ENCODE results near the gene SMIM33.
"Not testable (repeated sequence)": the region's sequence is repeated elsewhere in the genome, so short reads cannot be mapped to it uniquely, and the experiment has no call there.

The SMIM33 gene

GRCh38 chr5:139457653-139458306 lies 13.0 kb upstream of the SMIM33 start:
- DNase-seq, result no peak

- DNase-seq, result peak; percentile 78
Measured at GRCh38 chr5:139458580-139459407, 12.0 kb upstream of the SMIM33 start.

- peak; percentile 53 for DNase-seq
Measured at GRCh38 chr5:139459451-139459934, 11.3 kb upstream of the SMIM33 start.

GRCh38 chr5:139460455-139460854 lies 10.3 kb upstream of the SMIM33 start:
- no peak for DNase-seq

- no peak for DNase-seq
Measured at GRCh38 chr5:139461176-139461575, 9.6 kb upstream of the SMIM33 start.

GRCh38 chr5:139461698-139462097 lies 9.1 kb upstream of the SMIM33 start:
- DNase-seq, result no peak

GRCh38 chr5:139462586-139463276 lies 8.1 kb upstream of the SMIM33 start, which contains the start of gene ECSCR:
Gene ECSCR (minus strand): TSS chr5:139462743. CDS start chr5:139462670, 73 bp downstream.
- no peak for DNase-seq

GRCh38 chr5:139468421-139468931 lies 2.3 kb upstream of the SMIM33 start:
- no peak for DNase-seq

- DNase-seq, result no peak
Measured at GRCh38 chr5:139472386-139473030, 1.7 kb downstream of the SMIM33 start.

- DNase-seq, result no peak
Measured at GRCh38 chr5:139473105-139473504, 2.3 kb downstream of the SMIM33 start.

- DNase-seq, result no peak
Measured at GRCh38 chr5:139473565-139473964, 2.8 kb downstream of the SMIM33 start.

- no peak for DNase-seq
Measured at GRCh38 chr5:139474890-139475791, 4.3 kb downstream of the SMIM33 start.

GRCh38 chr5:139475865-139476617 lies 5.2 kb downstream of the SMIM33 start:
- no peak for DNase-seq

GRCh38 chr5:139478657-139479423 lies 8.0 kb downstream of the SMIM33 start:
- DNase-seq, result not testable (repeated sequence)

GRCh38 chr5:139479729-139480128 lies 8.9 kb downstream of the SMIM33 start:
- not testable (repeated sequence) for DNase-seq

GRCh38 chr5:139481122-139481533 lies 10.3 kb downstream of the SMIM33 start:
- DNase-seq, result peak; percentile 49

GRCh38 chr5:139481580-139482049 lies 10.8 kb downstream of the SMIM33 start:
- DNase-seq, result no peak

- DNase-seq, result peak; percentile 59
Measured at GRCh38 chr5:139482050-139482889, 11.5 kb downstream of the SMIM33 start, which contains the start of gene STING1. Gene STING1 (minus strand): TSS chr5:139482758. CDS start chr5:139481704, 1,054 bp downstream.

- DNase-seq, result not testable (repeated sequence)
Measured at GRCh38 chr5:139482890-139483208, 12.0 kb downstream of the SMIM33 start.

Measured in activated naive CD4-positive, alpha-beta T cell treated with Interleukin-2 at 50 U/mL for 16 hours (primary cell).